ENCODE results near the gene POLR2J. TPM values are rescaled to one million over a fixed set of nuclear protein-coding genes. Genes with fewer than 3 reads are reported as not detected.

POLR2J gene
- total RNA-seq, 2 experiments from 2014 or later: 62.4 to 68.6 TPM

GRCh38 chr7:102427019-102427405 is 51.7 kb downstream of the POLR2J start:
- peak overlapping the region; percentile 52 for H3K4me3 ChIP-seq (ENCODE audit: low read depth, low read length, poor library complexity, severe bottlenecking)
- H3K27ac ChIP-seq (ENCODE audit: low read depth, low read length, poor library complexity, severe bottlenecking): peak overlapping the region; percentile 97

GRCh38 chr7:102426268-102427018 is 52.3 kb downstream of the POLR2J start:
- Histone ChIP-seq H3K36me3 (ENCODE audit: insufficient read depth, low read length) (peaks cover 55% of the 10 kb centered on the region), H4K20me1 (ENCODE audit: insufficient read depth, low read length) (no peaks in the 10 kb centered on the region), H3K4me3 (ENCODE audit: low read depth, low read length, poor library complexity, severe bottlenecking) (peak overlapping the region; percentile 52), H3K4me1 (ENCODE audit: insufficient read depth, low read length, poor library complexity, severe bottlenecking) (peaks cover 96% of the 10 kb centered on the region), H3K27ac (ENCODE audit: low read depth, low read length, poor library complexity, severe bottlenecking) (peak overlapping the region; percentile 97), H3K9me3 (ENCODE audit: low read length) (no peaks in the 10 kb centered on the region), H3K79me2 (ENCODE audit: insufficient read depth, low read depth, low read length) (peaks cover 13% of the 10 kb centered on the region; the same call in 1 of the 2 replicates), H3K9me2 (ENCODE audit: insufficient read depth, low read length) (no peaks in the 10 kb centered on the region), H2AFZ (ENCODE audit: low read length) (no peak overlapping the region), H3K4me2 (ENCODE audit: low read length) (peak overlapping the region; percentile 97)
- ChIA-PET CTCF (ENCODE audit: unreplicated experiment) (interaction anchor here (0.9 to 1.5 kb wide), 3 partner anchors 13 to 21 kb away, joined by 3 to 4 read pairs (median 3); no protein-coding TSS in a partner anchor), POLR2A (interaction anchor here (0.6 to 4.6 kb wide), 14 partner anchors 8 to 442 kb away, joined by 3 to 40 read pairs (median 4); no protein-coding TSS in a partner anchor)
- BruUV-seq (replicated peaks): TSS peak; percentile 93
- peak; percentile 89 for DNase-seq (ENCODE audit: low spot score)
- intact Hi-C loops (cut with micrococcal nuclease; ENCODE audit: unreplicated experiment): loop anchor here (1.0 kb wide), 2 partner anchors 15 to 19 kb away; no protein-coding TSS in a partner anchor
- TF ChIP-seq, protein P1, sequence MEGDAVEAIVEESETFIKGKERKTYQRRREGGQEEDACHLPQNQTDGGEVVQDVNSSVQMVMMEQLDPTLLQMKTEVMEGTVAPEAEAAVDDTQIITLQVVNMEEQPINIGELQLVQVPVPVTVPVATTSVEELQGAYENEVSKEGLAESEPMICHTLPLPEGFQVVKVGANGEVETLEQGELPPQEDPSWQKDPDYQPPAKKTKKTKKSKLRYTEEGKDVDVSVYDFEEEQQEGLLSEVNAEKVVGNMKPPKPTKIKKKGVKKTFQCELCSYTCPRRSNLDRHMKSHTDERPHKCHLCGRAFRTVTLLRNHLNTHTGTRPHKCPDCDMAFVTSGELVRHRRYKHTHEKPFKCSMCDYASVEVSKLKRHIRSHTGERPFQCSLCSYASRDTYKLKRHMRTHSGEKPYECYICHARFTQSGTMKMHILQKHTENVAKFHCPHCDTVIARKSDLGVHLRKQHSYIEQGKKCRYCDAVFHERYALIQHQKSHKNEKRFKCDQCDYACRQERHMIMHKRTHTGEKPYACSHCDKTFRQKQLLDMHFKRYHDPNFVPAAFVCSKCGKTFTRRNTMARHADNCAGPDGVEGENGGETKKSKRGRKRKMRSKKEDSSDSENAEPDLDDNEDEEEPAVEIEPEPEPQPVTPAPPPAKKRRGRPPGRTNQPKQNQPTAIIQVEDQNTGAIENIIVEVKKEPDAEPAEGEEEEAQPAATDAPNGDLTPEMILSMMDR (conservative IDR thresholded peaks at IDR 0.05; ENCODE audit: low read length): no peak
- TF ChIP-seq EZH2phosphoT487 (IDR thresholded peaks at IDR 0.05; ENCODE audit: borderline replicate concordance, low read depth, low read length): no peak

More at GRCh38 chr7:102427019-102427405, 51.7 kb downstream of the POLR2J start:
- peaks cover 13% of the 10 kb centered on the region; the same call in 1 of the 2 replicates for H3K79me2 ChIP-seq (ENCODE audit: insufficient read depth, low read depth, low read length)
- POLR2A ChIA-PET: interaction anchor here (0.6 to 4.6 kb wide), 8 partner anchors 8 to 139 kb away, joined by 3 to 40 read pairs (median 14); no protein-coding TSS in a partner anchor
- no peak overlapping the region for H2AFZ ChIP-seq (ENCODE audit: low read length)
- DNase-seq (ENCODE audit: low spot score): no peak
- TF ChIP-seq, protein P1 (conservative IDR thresholded peaks at IDR 0.05; ENCODE audit: low read length): no peak
- no peak for TF ChIP-seq EZH2phosphoT487 (IDR thresholded peaks at IDR 0.05; ENCODE audit: borderline replicate concordance, low read depth, low read length)
- no peaks in the 10 kb centered on the region for H3K9me3 ChIP-seq (ENCODE audit: low read length)
- no TSS peak for BruUV-seq (replicated peaks)
- H3K36me3 ChIP-seq (ENCODE audit: insufficient read depth, low read length): peaks cover 50% of the 10 kb centered on the region
- no peaks in the 10 kb centered on the region for H4K20me1 ChIP-seq (ENCODE audit: insufficient read depth, low read length)
- no peaks in the 10 kb centered on the region for H3K9me2 ChIP-seq (ENCODE audit: insufficient read depth, low read length)
- peaks cover 96% of the 10 kb centered on the region for H3K4me1 ChIP-seq (ENCODE audit: insufficient read depth, low read length, poor library complexity, severe bottlenecking)
- intact Hi-C loops (cut with micrococcal nuclease; ENCODE audit: unreplicated experiment): no loop called here
- H3K4me2 ChIP-seq (ENCODE audit: low read length): peak overlapping the region; percentile 97
- CTCF ChIA-PET (ENCODE audit: unreplicated experiment): no interaction called here

Measured in OCI-LY7 (cell line).